IMR-90 (cell line): ENCODE results near the gene SF3A2. TPM values are rescaled to one million over a fixed set of nuclear protein-coding genes. Genes with fewer than 3 reads are reported as not detected.
A peak's percentile ranks its signal among the peaks of the same experiment; 100 is the strongest.

Experiments
- ATAC-seq: fragments of 200-7000 bp; cut with Tn5 transposase; 2 replicates; pipeline ENCODE4 v1.9.1; 2020; ENCODE audit warnings: low read depth, mild to moderate bottlenecking, moderate library complexity
- BruUV-seq: library from RNA; stranded (reverse); fragments of 400-500 nt; replicated peaks from 2 replicates; lab custom pipeline; 2021; lab: Mats Ljungman, UMichigan
- CTCF ChIA-PET: fragments of 300-600 bp; formaldehyde crosslinking; extraction: SDS; loops from one replicate; lab custom pipeline; 2021; ENCODE audit warnings: antibody characterized with exemption; lab: Yijun Ruan, JAX
- POLR2A ChIA-PET: fragments of 300-600 bp; sonication (Branson Sonifier 250); formaldehyde crosslinking; loops from one replicate; lab custom pipeline; 2022; ENCODE audit warnings: antibody characterized with exemption; ENCODE audit not compliant: unreplicated experiment; lab: Charles Lee
- DNase-seq: peaks from one replicate; pipeline ENCODE4 v3.0.0; 2013
- H2AFZ ChIP-seq: replicated peaks from 2 replicates; pipeline ENCODE3; 2013; ENCODE audit warnings: low read length, mild to moderate bottlenecking; ENCODE audit not compliant: poor library complexity
- H2AK5ac ChIP-seq: 2 replicates; pipeline ENCODE4 v1.6.1; 2013; ENCODE audit warnings: low read depth, low read length, inconsistent platforms
- H2AK9ac ChIP-seq: replicated peaks from 2 replicates; pipeline ENCODE3; 2013; ENCODE audit warnings: mild to moderate bottlenecking, low read depth, low read length, moderate library complexity; ENCODE audit not compliant: poor library complexity
- H2BK120ac ChIP-seq: 2 replicates; pipeline ENCODE4 v1.6.1; 2013; ENCODE audit warnings: low read depth, low read length, inconsistent platforms
- H2BK15ac ChIP-seq: 3 replicates; pipeline ENCODE4 v1.6.1; 2013; ENCODE audit warnings: low read depth, low read length, inconsistent platforms
- H2BK20ac ChIP-seq: 2 replicates; pipeline ENCODE4 v1.6.1; 2013; ENCODE audit warnings: low read depth, mild to moderate bottlenecking, inconsistent platforms, low read length, moderate library complexity
- H2BK5ac ChIP-seq: 2 replicates; pipeline ENCODE4 v1.6.1; 2013; ENCODE audit warnings: mild to moderate bottlenecking, low read depth, low read length, inconsistent platforms; ENCODE audit not compliant: poor library complexity, severe bottlenecking
- H3K14ac ChIP-seq: replicated peaks from 2 replicates; pipeline ENCODE4 v1.6.1; 2013; ENCODE audit warnings: low read depth, low read length, inconsistent platforms
- H3K18ac ChIP-seq: 2 replicates; pipeline ENCODE4 v1.6.1; 2013; ENCODE audit warnings: low read depth, low read length, control low read depth
- H3K23ac ChIP-seq: 2 replicates; pipeline ENCODE4 v1.6.1; 2013; ENCODE audit warnings: low read depth, low read length, inconsistent platforms
- H3K27ac ChIP-seq: 2 replicates; pipeline ENCODE4 v1.5.1; 2013; ENCODE audit warnings: mild to moderate bottlenecking, control low read depth, low read length; ENCODE audit not compliant: insufficient read depth
- H3K27me3 ChIP-seq: 2 replicates; pipeline ENCODE4 v1.6.1; 2013; ENCODE audit warnings: low read length; ENCODE audit not compliant: control insufficient read depth, insufficient read depth
- H3K36me3 ChIP-seq: 2 replicates; pipeline ENCODE4 v1.6.1; 2013; ENCODE audit warnings: low read length, mixed read lengths; ENCODE audit not compliant: control insufficient read depth, insufficient read depth
- H3K4ac ChIP-seq: 2 replicates; pipeline ENCODE4 v1.6.1; 2013; ENCODE audit warnings: low read depth, low read length, inconsistent platforms
- H3K4me1 ChIP-seq: 2 replicates; pipeline ENCODE4 v1.6.1; 2013; ENCODE audit warnings: low read length, mixed read lengths; ENCODE audit not compliant: control insufficient read depth, insufficient read depth
- H3K4me2 ChIP-seq: 2 replicates; pipeline ENCODE4 v1.6.1; 2013; ENCODE audit warnings: low read depth, mild to moderate bottlenecking, control low read depth, low read length, moderate library complexity
- H3K4me3 ChIP-seq: 2 replicates; pipeline ENCODE4 v1.5.1; 2013; ENCODE audit warnings: low read depth, mild to moderate bottlenecking, control low read depth, low read length, moderate library complexity; ENCODE audit not compliant: insufficient read depth
- H3K56ac ChIP-seq: 2 replicates; pipeline ENCODE4 v1.6.1; 2013; ENCODE audit warnings: low read length, inconsistent platforms; ENCODE audit not compliant: insufficient read depth; ENCODE audit errors: extremely low read depth
- H3K79me1 ChIP-seq, 2 experiments: 2 replicates each; pipeline ENCODE4 v1.6.1; 2013; ENCODE audit warnings: low read length in 2 of 2, inconsistent platforms in 1 of 2, low read depth in 1 of 2
- H3K9ac ChIP-seq: 2 replicates; pipeline ENCODE4 v1.6.1; 2013; ENCODE audit warnings: low read depth, low read length, control low read depth
- H3K9me1 ChIP-seq: 2 replicates; pipeline ENCODE4 v1.6.1; 2013; ENCODE audit warnings: low read length, inconsistent platforms; ENCODE audit not compliant: insufficient read depth
- H3K9me3 ChIP-seq: 2 replicates; pipeline ENCODE4 v1.6.1; 2013; ENCODE audit warnings: low read length; ENCODE audit not compliant: control insufficient read depth, insufficient read depth
- H4K20me1 ChIP-seq: 2 replicates; pipeline ENCODE4 v1.6.1; 2013; ENCODE audit warnings: low read length, inconsistent platforms; ENCODE audit not compliant: insufficient read depth
- H4K5ac ChIP-seq: 2 replicates; pipeline ENCODE4 v1.6.1; 2013; ENCODE audit warnings: mild to moderate bottlenecking, low read depth, low read length, control low read depth
- H4K8ac ChIP-seq, 2 experiments: 2 replicates each; pipeline ENCODE4 v1.6.1; 2013; ENCODE audit warnings: low read depth in 2 of 2, low read length in 2 of 2, control low read depth in 1 of 2, inconsistent platforms in 1 of 2
- H4K91ac ChIP-seq: 2 replicates; pipeline ENCODE4 v1.6.1; 2013; ENCODE audit warnings: low read depth, low read length, inconsistent platforms; ENCODE audit not compliant: insufficient read depth
- CTCF ChIP-seq: conservative IDR thresholded peaks from 2 replicates; pipeline ENCODE4 v1.5.1; 2012; ENCODE audit warnings: mild to moderate bottlenecking, low read depth, low read length, improper control_type of control experiment
- ELK1 ChIP-seq: fragments of 150-350 bp; IDR thresholded peaks from 2 replicates; pipeline ENCODE4 v1.6.1; 2016; ENCODE audit warnings: low read depth, mild to moderate bottlenecking, low read length, moderate library complexity, borderline replicate concordance
- FOS ChIP-seq: fragments of 150-350 bp; IDR thresholded peaks from 2 replicates; pipeline ENCODE4 v1.6.1; 2016; ENCODE audit warnings: low read depth, low read length
- RAD21 ChIP-seq: IDR thresholded peaks from 2 replicates; pipeline ENCODE4 v1.6.1; 2012; ENCODE audit warnings: low read length, improper control_type of control experiment
- WGBS, 2 experiments: methylation state at CpG; one replicate each; pipeline versions ENCODE4 v1.1.5 to v1.1.7; 2013; ENCODE audit warnings: missing lambda C conversion rate in 2 of 2; ENCODE audit not compliant: insufficient read length in 1 of 2; ENCODE audit errors: extremely low coverage in 2 of 2; 5-methylcytosine and 5-hydroxymethylcytosine counted together
- dilution Hi-C: fragments of 300-500 bp; cut with HindIII; formaldehyde crosslinking; loops from one replicate; pipeline ENCODE4 v1.14.3; 2018; ENCODE audit warnings: low sequenced_read_pairs; ENCODE audit not compliant: unreplicated experiment
- in situ Hi-C: fragments of 300-500 bp; cut with MboI; formaldehyde crosslinking; loops from 3 replicates; pipeline ENCODE4 v1.14.3; 2019; ENCODE audit warnings: low sequenced_read_pairs, inconsistent platforms, mixed read lengths
- intact Hi-C: fragments of 100-400 bp; cut with micrococcal nuclease; formaldehyde crosslinking; loops from 2 replicates; pipeline ENCODE4 v1.10.0; 2022
- polyA plus RNA-seq, 3 experiments: library from polyadenylated mRNA; depleted of rRNA; stranded (reverse); fragments of >200 nt; gene quantifications; 2 replicates each; pipeline ENCODE4 v1.2.3, GENCODE V29; 2012; ENCODE audit warnings: low replicate concordance in 1 of 3
- total RNA-seq: library from RNA; depleted of rRNA; stranded (reverse); fragments of >200 nt; gene quantifications from 2 replicates; pipeline ENCODE4 v1.2.3, GENCODE V29; 2012
- TF ChIP-seq, protein P1 (sequence below): fragments of 150-350 bp; IDR thresholded peaks from 2 replicates; pipeline ENCODE4 v1.6.1; 2017; ENCODE audit warnings: mild to moderate bottlenecking, antibody characterized with exemption, low read length, low read depth

SF3A2 gene
- total and polyA plus RNA-seq, 2 of the 4 experiments (the other 2 are of a cell fraction) = 4.8 to 34.5 TPM

DNA sequence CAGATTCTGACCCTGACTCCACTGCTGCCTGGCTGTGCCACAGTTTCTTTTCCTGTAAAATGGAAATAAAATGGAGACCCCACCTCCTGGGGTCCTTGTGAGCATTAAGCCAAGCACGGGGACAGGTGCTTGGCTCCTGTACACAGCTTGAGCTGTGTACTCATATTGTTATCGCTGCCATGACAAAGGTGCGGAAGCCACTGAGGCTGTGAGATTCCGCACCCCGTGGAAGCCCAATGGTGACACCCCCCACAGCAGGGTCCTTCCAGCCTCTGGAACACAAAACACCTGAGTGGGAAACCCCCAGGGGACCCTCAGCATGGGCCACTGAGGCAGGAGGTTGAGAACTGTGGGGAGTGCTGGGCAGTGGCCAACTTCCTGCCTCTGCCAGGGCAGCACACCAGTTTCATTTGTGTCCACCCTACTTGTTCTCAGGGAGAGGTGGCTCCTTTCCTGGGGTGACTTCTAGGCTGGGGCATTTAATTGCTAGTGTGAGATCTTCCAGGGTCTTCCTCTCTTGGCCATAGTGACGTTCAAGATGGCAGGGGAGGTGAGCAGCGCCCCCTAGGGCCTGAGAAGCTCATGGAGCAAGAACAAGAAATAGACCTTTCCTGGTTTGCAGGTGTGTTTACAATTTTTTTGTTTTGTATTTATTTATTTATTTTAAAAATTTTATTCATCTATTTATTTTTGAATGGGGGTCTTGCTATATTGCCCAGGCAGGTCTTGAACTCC lies 25.0 kb downstream of the SF3A2 start:
- no peak overlapping the region for H4K91ac ChIP-seq
- H3K4me1 ChIP-seq = peaks cover 2% of the 10 kb centered on the region
- H3K4ac ChIP-seq = no peak overlapping the region
- no peaks in the 10 kb centered on the region for H3K9me3 ChIP-seq
- no peaks in the 10 kb centered on the region for H4K20me1 ChIP-seq
- no peak overlapping the region for H3K4me3 ChIP-seq
- ChIA-PET CTCF (interaction anchor here (1.2 kb wide), 1 partner anchor 24 kb away, joined by 6 read pairs; no protein-coding TSS in a partner anchor), POLR2A (no interaction called here)
- no peaks in the 10 kb centered on the region for H3K79me1 ChIP-seq
- 94% methylated on average over 3 of the region's 7 CpGs; no CpG with 5 or more reads in 1 of the 2 experiments for WGBS, 2 experiments
- H3K9me1 ChIP-seq = no peaks in the 10 kb centered on the region; the same call in 1 of the 2 replicates
- no peak overlapping the region for H2BK5ac ChIP-seq
- no peak overlapping the region for H2AK5ac ChIP-seq
- H3K36me3 ChIP-seq = no peaks in the 10 kb centered on the region
- ATAC-seq = no peak
- intact Hi-C loops (no loop called here), dilution Hi-C loops (no loop called here), in situ Hi-C loops (no loop called here)
- H3K4me2 ChIP-seq = no peak overlapping the region
- no peak for TF ChIP-seq FOS
- peak; percentile 37; the same call in 1 of the 2 replicates for TF ChIP-seq RAD21
- peak; percentile 47 for TF ChIP-seq CTCF
- no peak for TF ChIP-seq ELK1
- TF ChIP-seq, protein P1, sequence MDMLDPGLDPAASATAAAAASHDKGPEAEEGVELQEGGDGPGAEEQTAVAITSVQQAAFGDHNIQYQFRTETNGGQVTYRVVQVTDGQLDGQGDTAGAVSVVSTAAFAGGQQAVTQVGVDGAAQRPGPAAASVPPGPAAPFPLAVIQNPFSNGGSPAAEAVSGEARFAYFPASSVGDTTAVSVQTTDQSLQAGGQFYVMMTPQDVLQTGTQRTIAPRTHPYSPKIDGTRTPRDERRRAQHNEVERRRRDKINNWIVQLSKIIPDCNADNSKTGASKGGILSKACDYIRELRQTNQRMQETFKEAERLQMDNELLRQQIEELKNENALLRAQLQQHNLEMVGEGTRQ = no peak
- no peak overlapping the region for H3K56ac ChIP-seq
- no peak overlapping the region for H3K9ac ChIP-seq
- H3K23ac ChIP-seq = no peak overlapping the region
- peak overlapping the region; percentile 34 for H2AFZ ChIP-seq
- H3K27me3 ChIP-seq = no peaks in the 10 kb centered on the region
- H2AK9ac ChIP-seq = no peak overlapping the region
- no peak for DNase-seq
- H3K27ac ChIP-seq = no peak overlapping the region
- no peak overlapping the region for H4K5ac ChIP-seq
- H3K14ac ChIP-seq = no peak overlapping the region
- no peak overlapping the region for H2BK15ac ChIP-seq
- H2BK20ac ChIP-seq = no peak overlapping the region
- H3K18ac ChIP-seq = no peak overlapping the region
- no peak overlapping the region for H2BK120ac ChIP-seq
- H4K8ac ChIP-seq = no peak overlapping the region
- no TSS peak for BruUV-seq
